Dermis microvascular lymphatic vessel endothelial cell (primary cell): Measurements from ENCODE around the gene DPY19L1. TPM values are rescaled to one million over a fixed set of nuclear protein-coding genes. Genes with fewer than 3 reads are reported as not detected.
"Not testable (repeated sequence)": the region's sequence is repeated elsewhere in the genome, so short reads cannot be mapped to it uniquely, and the experiment has no call there.

ENCODE experiments used
- DNase-seq, 2 donors: peaks; one replicate each; pipeline versions ENCODE4 v3.0.0 to v3.0.0-alpha.2; 2010; ENCODE audit warnings: low read depth in 2 of 2
- total RNA-seq: library from RNA; depleted of rRNA; stranded (reverse); fragments of >200 nt; gene quantifications from 2 replicates; pipeline ENCODE4 v1.2.1, GENCODE V29; 2014

The DPY19L1 gene
- total RNA-seq, 1 donor from 2014 or later: 53.1 TPM

DNA sequence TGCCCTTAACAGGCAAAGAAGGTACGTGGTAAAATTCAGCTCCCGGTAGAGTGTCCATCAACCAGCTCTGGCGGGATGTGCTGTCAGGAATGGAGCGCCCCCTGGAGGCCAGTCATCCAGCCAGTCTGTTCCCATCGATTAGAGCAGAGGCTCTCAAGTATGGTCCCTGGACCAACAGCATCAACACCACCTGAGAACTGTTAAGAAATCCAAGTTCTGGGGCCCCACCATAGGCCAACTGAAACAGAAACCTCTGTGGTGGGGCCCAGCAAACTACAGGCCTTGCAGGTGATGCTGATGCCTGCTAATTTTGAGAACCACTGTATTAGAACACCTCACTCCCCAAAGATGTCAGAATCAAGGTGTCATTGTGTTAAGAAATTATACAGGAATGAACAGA lies 109.2 kb downstream of the DPY19L1 start:
- peak; percentile 7 to 30 for DNase-seq

DNA sequence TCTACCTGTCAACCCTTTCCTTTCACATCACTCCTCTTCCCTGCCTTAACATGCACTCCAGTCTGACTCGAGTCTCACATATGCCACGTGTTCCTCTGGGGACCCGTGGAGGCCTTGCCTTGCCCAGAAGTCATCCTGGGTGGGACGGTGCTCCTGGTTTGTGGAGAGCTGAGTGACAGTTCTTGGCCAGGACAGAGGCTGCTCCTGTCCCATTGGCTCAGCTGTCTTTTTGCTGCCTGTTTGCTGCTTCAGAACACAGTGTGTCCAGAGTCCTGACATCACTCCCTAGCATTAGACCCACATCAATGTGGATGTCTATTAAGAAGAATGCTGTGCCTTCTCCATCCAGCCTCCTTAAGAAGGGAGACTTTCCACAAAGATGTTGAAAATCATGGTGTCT lies 116.8 kb downstream of the DPY19L1 start:
- DNase-seq: not testable (repeated sequence)

DNA sequence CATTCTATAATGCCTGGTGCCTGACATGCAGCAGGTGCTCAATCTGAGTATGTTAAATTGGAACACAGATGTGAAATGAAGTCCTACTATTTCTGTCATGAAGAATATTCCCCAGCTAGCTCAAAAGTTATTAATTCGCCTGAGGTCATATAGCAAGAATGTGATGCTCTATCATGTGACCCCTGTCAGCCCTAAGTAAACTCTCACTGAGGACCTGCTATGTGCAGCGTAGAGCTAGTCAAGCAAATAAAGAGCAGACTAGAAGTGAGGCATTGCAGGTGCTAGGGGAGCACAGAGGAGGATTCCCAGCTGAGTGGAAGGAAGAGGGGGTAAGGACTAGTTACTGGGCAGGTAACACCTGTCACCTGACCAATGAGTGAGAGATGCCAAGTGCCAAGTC lies 118.2 kb downstream of the DPY19L1 start:
- DNase-seq: not testable (repeated sequence)

DNA sequence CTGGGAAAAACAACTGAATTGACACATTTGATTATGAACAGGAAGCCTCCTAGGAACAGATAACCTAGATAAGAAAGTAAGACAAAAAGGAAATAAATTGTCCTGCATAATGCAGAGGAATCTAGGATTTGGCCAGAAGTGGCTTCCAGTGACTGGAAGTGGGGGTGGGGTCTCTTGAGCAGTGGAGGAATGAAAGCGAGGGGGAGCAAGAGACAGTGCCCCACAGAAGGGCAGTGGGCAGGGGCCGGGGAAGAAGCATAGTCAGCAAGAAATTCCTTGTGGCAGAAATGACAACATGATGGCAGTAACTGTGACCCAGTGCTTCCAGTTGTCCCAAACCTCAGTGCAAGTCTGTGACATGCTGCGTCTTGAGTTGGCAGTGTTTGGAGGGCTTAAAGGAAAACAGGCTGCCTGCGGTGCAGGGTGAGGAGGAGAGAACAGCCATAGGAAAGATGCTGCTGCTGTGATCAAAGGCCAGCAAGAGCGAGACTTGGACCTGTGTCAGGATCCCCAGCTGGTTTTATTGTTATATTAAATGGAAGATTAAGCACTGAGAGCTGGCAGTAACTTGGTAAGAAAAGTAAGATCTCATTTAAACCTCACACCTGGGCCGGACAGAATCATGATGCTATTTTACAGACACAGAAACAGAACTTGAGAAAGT lies 119.0 kb downstream of the DPY19L1 start:
- not testable (repeated sequence) for DNase-seq

DNA sequence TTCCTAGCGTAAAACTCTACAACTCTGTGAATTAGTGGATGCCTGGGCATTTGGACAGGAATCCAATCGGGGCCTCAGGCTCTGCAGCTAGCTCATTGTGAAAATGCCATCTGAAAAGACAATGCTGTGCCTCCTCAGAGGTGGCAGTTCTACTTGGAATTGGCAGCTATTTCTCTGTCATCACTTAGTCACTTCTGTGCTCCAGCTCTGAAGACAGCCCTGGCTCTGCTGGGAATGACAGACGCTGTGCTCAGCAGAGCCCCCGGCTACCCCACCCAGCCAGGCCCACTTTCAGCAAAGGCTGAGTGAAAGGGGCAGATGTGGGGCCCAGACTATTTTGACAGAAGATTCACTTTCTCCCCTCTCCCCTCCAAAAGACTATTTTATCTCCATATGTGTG lies 119.8 kb downstream of the DPY19L1 start:
- DNase-seq: not testable (repeated sequence)

DNA sequence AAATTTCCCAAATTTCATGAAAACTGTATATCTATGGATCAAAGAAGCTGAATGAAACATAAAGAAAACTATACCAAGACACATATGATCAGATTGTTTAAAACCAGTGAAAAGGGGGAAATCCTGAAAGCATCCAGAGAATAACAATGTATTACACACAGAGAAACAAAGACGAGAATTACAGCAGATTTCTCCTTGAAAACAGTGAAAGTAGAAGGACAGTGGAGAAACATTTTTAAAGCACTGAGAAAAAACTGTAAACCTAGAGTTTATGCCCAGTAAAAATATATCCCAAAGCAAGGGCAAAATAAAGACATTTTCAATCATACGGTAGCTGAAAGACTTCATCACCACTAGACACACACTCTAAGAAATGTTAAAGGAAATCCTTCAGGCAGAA lies 121.0 kb downstream of the DPY19L1 start:
- no peak for DNase-seq

DNA sequence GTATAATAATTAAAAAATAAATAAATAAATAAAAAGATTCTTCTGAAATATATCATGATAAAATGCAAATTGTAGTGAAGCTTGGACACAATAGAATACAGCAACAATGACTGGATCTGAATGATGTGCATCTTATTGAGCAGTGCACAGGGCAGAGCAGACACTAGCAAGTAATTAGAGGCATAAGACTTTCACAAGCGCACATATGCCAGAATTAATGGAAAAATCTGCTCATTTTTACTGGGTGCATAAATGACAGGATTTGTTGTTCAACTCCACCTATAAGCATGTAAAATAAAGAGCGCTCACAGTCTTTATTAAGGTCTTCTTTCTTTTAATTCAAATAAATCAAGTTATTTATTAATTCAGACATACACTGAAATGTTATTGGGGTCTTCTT lies 125.0 kb downstream of the DPY19L1 start:
- no peak for DNase-seq

DNA sequence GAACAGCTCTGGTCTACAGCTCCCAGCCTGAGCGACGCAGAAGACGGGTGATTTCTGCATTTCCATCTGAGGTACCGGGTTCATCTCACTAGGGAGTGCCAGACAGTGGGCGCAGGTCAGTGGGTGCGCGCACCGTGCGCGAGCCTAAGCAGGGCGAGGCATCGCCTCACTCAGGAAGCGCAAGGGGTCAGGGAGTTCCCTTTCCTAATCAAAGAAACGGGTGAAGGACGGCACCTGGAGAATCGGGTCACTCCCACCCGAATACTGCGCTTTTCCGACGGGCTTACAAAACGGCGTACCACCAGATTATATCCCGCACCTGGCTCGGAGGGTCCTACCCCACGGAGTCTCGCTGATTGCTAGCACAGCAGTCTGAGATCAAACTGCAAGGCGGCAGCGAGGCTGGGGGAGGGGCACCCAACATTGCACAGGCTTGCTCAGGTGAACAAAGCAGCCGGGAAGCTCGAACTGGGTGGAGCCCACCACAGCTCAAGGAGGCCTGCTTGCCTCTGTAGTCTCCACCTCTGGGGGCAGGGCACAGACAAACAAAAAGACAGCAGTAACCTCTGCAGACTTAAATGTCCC lies 130.9 kb downstream of the DPY19L1 start:
- not testable (repeated sequence) for DNase-seq

DNA sequence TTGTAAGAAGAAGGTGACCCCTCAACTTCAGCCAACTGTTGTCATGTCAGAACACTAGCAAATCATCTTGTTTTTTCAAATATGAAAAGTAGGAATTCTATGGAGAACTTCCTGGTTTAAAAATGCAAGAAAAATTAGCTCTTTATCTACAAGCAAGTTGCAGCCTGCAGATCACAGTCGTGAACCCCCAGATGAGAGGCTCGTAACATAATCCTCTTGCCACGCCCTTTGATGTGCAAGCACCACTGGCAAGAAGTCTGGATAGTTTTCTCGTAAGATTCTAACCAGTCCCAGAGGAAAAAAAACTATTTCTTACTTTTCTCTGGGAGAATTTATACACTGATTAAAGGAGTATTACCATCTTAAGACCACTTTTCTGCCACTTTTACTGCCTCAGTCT lies 132.3 kb downstream of the DPY19L1 start:
- DNase-seq: no peak

DNA sequence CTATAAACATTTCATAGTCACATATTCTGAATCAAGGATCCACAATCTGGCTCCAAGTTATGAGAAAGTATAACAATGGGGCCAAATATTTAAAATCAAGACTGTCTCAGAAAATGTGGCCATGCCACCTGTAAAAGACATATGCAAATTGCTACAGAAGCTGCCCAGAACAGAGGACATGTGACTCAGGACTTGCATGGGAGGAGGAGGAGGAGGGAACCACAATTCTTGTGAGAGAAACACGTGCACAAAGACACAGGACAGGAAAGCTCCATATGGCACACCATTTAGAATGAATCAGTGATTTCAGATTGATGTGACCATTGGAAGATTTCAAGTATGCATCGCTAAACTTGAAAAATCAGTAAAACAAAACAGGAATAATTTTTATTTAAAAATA lies 133.4 kb downstream of the DPY19L1 start:
- DNase-seq: not testable (repeated sequence)

DNA sequence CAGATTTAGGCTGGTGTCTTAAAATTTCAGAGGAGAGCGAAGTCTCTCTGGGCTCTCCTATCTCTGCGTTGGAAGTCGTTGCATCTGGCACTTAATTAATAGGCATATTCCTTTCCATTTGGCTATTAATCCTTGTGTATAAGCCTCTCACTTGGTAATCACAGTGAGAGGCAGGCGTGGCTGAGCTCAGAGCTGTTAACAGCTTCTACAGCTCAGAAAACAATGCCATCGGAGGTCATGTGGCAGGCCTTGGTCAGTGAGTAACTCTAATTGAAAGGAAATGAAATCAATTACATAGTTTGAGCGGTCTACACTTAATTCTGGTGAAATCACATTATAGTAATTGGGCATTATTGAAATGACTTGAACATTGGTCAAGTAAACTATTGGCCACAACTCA lies 135.1 kb downstream of the DPY19L1 start:
- no peak for DNase-seq

DNA sequence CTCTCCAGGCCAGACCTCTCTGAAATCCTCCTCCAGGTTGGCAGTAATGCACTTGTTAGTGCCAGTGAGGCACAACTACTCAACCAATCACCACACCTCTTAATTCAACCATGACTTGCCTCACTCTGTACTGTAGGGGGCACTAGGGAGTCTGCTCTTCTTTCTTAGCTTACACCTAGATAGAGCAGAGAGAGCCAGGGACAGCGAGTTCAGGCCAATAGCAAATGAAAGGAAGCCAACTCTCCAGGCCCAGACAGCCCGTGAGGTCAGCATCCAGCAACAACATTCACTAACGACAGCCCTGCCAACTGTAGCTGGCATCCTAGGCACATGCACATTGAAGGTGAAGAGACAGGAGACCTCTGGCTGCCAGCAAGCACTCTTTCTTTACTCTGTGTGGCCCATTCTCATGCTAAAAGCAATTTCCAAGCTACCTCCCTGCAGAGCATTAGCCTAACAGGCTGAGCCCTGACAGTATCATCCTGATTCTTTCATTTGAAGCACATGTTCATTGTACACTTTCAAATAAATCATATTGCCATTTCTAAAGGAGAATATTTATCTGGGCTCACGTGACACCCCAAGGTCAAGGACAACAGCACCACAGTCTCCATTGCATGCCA lies 136.3 kb downstream of the DPY19L1 start:
- peak in 1 of 2 donors; percentile 8 for DNase-seq

DNA sequence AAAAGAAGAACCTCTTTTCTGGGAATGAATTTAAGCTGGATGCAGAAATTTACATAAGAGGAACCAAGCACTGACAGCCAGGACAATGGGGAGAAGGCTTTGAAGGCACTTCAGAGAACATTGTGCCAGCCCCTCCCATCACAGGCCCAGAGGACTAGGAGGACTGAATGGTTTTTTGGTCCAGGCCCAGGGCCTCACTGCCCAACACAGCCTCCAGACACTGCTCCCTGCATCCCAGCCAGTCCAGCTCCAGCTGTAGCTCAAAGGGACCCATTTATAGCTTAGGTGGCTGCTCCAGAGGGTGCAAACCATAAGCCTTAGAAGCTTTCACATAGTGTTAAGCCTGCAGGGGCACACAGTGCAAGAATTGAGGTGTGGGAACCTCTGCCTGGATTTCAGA lies 142.1 kb downstream of the DPY19L1 start:
- no peak for DNase-seq

DNA sequence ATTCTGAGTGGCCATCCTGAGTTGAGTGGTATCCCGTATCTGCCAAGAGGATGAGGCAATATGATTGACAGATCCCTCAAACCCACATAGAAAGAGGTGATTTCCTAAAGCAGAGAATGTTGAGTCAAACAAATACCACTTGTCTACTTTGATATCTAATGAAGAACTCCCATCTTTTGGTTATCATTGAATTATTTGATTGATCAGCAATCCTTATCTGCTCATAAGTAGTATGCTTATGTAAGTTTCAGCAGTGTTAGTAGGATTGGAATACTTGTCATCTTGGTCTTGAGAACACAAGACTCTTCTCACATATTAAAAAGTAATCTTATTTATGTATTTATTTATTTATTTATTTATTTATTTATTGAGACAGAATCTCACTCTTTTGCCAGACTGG lies 147.3 kb downstream of the DPY19L1 start:
- no peak for DNase-seq

DNA sequence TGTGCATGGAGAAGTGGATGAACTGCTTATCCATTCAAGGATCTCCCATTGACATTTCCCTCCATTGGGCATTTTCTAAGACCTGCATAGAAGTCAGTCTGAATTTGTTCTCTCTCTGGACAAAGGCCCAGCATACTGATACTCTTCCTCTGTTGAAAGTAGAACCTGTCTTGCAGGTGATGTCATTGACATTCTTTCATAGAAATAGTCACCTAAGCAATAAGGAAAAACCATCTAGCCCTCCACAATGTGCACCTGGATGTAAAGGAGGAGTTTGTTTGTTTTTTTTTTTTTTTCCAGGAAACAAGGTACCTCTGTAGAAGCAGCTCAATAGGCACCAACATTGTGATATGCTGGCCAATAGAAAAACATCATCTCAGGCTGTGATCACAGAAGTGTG lies 150.4 kb downstream of the DPY19L1 start:
- DNase-seq: no peak

DNA sequence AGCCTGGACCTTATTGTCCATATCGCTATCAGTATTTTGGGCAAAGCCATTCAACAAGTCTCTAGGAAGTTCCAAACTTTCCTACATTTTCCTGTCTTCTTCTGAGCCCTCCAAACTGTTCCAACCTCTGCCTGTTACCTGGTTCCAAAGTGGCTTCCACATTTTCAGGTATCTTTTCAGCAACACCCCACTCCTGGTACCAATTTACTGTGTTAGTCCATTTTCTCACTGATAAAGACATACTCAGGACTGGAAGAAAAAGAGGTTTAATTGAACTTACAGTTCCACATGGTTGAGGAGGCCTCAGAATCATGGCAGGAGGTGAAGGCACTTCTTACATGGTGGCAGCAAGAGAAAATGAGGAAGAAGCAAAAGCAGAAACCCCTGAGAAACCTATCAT lies 153.4 kb downstream of the DPY19L1 start:
- DNase-seq: not testable (repeated sequence)

DNA sequence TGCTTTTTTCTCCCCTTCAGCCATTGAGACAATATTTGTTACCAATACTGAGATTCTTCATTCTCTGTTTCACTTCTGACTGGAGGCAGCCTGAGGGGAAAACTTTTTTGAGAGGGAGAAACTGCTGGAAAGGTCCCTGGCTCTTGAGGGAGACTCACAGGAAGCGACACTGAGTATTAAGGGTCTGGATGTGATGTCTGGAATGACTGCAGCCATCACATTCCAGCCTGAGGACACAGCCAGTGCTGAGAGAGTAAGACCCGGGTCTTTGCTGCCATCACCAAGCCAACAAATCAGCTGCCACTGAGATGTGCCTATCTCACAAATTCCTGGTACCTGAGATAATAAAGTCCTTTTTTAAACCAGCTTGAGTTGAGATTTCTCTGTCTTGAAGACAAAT lies 157.4 kb downstream of the DPY19L1 start:
- no peak for DNase-seq

DNA sequence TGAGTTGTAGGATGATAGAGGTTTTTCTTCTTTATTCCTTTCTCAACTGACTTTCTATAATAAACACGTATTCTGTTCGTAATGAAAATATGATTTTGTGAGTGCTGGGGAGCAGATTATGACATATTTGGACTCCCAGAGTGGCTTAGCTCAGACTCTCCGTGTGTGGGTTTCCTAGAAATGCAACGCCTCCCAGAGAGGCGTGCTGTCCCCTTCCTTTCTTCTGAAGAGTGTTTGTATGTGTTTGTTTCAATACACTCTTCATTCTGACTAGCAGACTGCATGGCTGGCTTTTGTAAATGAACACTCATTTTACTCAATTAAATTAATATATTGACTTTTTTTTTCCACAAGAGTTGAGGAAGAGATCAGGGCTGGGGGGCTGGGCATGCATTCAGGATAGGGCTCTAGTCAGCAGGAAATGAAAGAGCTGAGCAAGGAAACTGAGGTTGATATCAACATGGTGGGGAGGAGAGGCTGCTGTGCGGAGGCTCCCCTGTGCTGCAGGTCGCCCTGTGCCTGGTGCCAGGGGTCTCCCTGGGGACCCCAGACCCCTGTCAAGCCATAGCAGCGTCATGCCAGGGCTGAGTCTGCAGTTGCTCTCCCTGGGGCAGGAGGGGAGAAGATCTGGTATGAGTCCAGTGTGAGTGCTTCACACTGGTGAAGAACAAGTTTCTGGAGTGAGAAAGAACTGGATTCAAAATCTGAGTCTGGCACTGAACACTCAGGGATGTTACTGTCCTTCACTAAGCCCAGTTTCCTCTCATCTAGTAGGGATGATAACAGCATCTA lies 158.1 kb downstream of the DPY19L1 start:
- DNase-seq: not testable (repeated sequence)
